Measurements from ENCODE around the gene ADAM10. TPM values are rescaled to one million over a fixed set of nuclear protein-coding genes. Genes with fewer than 3 reads are reported as not detected.

ADAM10 gene
- total RNA-seq, 1 donor from 2014 or later, result 232 TPM

GRCh38 chr15:58755956-58756355, 6.4 kb upstream of the ADAM10 start:
- peak; percentile 59 for DNase-seq

DNA sequence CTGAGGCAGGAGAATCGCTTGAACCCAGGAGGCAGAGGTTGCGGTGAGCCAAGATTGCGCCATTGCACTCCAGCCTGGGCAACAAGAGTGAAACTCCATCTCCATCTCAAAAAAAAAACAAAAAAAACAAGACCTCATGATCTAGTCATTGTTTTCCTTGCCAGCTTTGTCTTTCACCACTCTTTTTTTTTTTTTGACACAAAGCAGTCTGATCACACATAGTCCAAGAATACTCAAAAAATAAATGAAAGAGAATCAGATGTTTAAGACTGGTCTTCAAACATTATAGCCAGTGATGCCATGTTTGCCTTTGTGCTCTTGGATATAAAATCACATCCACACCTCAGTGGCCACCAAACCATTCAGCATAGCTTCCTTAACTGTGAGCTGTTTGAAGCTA, 5.8 kb upstream of the ADAM10 start:
- no peak for DNase-seq

DNA sequence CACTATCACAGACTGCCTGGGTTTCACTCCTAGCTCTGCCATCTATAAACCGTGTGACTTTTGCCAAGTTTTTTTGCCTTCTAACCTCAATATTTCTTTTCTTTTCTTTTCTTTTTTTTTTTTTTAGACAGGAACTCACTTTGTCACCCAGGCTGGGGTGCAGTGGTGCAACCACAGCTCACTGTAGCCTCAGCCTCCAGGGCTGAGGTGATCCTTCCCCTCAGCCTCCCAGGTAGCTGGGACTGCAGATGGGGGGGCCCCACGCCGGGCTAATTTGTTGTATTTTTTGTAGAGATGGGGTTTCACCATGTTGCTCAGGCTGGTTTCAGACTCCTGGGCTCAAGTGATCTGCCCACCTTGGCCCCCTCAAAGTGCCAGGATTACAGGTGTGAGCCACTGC, 3.2 kb upstream of the ADAM10 start:
- DNase-seq, result no peak

DNA sequence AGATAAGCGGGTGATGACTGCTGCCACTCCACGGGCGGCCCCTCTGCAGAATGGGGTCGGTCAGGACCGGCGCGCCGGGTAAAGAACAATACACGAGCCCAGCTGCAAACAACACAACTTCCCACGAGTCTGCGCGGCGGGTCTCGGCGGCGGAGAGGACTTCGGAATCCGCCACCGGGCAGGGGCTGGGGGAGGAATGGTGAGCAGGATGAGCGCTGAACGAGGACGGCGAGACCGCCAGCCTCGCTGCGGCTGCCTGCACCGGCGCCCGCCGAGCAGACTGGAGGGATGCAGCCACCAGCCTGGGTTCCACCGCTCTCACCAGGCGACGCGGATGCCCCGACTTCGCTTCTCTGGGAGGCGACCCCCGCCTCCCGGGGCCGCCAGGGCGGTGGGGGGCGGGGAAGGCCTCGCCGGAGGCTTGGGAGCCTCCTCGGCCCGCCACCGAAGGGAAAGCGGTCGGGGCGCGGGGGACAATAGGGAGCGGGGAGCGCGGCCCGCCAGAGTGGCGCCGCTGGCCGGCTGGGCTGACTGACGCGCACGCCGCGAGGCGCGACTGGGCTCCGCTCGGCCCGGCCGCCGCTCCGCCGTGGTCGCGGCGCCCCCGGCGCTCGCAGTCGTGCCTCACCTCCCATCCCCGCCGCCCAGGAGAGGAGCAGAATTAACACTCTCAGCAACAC, 515 bp downstream of the ADAM10 start:
- peak; percentile 71 for DNase-seq

DNA sequence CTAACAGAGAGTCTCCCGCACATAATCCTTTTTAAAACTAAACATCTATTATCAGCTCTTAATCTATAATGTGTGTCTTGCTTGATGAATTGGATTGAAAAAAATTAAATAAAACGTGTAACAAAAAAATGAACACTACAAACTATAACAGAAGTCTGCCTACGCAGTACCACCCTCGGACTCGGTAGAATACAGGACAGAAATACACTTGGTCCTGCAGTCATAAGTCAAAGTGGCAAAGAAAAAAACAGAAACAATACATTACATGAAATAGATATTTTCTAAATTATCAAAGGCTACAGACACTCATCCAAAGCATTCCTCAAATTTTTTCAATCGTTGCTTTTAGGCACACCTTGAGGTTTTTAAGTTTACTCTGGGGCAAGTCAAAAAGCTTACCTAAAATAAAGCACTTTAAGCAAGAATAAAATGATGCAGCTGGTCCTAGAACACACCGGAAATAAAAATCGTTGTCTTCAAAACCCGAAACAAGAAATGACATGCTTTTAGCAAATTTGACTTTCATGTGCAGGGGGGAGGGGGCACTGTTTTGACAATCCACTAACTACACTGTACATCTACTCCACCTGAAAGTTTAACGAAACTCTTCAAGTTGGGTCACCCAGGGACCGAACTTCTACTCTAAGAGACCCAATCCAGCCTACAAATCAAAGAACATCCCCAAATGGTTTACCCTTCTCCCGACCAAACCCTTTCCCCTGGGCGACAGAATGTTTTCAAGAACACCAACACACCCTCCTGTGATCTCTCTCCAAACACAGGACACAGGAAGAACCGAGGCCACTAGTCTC, 1.3 kb downstream of the ADAM10 start:
- DNase-seq, result peak; percentile 27

DNA sequence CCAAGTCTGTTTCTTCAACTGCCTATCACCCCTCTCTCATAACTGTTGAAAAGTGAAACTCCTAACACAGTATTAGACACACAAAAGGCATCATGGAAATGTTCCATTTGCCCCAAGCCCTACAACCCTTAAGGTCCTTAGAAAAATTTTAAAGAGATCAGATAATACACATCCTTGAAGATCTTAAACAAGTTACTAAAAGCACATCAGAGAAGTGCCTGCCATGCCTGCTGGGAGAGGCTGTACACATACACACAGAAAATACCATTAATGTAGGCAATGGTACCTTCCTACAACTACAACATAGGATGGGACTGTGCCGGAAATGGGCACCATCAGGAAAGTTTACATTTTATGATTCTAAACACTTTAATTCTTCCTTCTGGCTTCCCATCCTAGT, 3.3 kb downstream of the ADAM10 start:
- no peak for DNase-seq

- no peak for DNase-seq
These were observed 6.5 kb downstream of the ADAM10 start for GRCh38 chr15:58742819-58743502.

DNA sequence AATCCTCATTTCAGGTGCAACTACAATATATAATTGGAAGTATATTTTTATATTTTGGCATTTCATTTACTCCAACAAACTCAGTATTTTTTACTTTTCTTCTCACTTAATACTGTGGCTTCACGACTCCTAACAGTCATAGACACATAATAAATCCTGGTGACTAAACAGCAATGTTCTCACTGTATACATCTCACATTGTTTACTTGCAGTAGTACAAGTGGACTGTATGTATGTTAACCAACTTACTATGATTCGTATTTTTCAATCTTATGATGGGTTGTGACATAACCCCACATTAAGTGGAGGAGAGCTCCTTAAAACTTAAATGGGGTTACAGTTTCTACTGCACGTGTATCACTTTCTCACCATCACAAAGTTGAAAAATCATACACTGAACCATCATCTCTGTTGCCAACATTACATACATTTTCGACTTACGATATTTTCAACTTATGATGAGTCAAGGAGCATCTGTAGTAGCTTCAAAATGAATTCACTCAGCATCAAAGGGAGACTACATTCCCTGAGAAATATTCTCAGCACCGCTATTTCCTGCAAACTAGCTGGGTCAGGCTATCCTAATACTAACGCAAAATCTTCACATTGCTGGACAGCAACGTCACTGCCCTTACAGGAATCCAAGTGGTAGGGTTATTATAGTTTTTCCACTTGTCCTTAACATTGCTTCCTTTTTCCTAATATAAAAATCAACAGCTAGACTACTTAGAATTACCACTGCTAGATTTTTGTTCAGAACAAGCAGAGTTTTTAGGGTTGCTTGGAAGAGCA, 7.3 kb downstream of the ADAM10 start:
- DNase-seq, result peak; percentile 87

GRCh38 chr15:58741032-58741431, 8.5 kb downstream of the ADAM10 start:
- no peak for DNase-seq

DNA sequence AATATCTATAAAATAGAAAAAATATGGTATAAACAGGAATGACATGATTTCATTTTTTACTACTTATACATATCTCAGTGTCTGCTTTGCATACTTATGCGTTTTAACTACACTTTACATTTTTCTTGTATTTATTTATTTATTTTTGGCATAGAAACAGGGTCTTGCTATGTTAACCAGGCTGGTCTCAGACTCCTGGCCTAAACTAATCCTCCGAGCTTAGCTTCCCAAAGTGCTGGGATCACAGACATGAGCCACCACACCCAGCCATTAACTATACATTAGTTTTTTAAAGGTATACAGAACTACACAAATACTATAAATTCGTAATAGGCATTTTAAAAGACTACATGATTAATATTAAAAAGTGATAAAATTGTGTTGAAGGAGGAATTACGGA, 9.1 kb downstream of the ADAM10 start:
- DNase-seq, result no peak

- peak; percentile 65 for DNase-seq
These were observed 11.3 kb downstream of the ADAM10 start for GRCh38 chr15:58738046-58738707.

GRCh38 chr15:58737298-58737697, 12.2 kb downstream of the ADAM10 start:
- no peak for DNase-seq

DNA sequence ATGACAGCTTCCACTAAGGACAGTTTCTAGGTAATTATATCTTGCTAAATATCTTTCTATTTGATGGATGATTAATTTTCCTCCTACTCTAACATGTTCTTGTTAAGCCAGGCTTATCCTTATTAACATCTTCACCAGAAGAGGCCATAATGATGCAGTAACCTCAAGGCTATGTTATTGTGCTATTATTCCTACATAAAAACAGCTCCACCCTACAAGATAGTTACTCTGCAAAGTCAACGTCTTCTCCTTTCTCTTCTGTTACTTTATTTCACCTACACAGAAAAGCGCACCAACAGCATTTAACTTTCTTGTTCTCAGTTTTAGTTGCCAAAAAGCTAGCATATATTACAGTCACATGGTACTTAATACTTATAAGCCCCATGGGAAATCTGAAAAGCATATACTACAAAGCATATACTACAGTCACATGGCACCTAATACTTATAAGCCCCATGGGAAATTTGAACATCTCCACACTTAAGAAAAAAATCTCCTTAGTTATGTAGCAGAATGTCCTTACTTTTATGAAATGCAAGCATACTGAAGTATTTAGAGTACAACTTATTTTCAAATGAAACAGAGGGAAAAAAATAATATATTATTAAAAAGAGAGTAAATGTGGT, 13.4 kb downstream of the ADAM10 start:
- no peak for DNase-seq

DNA sequence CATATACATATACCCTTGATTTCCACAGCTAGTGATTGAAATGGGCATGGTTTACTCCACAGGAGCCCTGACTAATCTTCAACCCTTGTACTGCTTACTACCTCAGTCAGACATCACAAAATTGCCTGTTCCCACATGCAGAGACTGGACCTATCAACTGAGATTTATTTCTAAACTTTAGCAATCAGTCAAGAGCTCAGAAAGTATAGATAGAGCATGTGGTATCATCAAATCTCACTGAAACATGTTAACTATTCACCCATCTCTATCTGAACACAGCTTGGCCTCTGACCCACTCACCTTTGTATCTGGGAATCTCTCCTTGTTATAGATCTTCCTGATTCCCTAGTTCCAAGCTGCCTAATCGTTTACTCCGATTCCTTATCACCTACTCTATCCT, 14.6 kb downstream of the ADAM10 start:
- no peak for DNase-seq

- no peak for DNase-seq
These were observed 16.7 kb downstream of the ADAM10 start for GRCh38 chr15:58732625-58733363.

GRCh38 chr15:58731756-58732535, 17.6 kb downstream of the ADAM10 start:
- peak; percentile 44 for DNase-seq

DNA sequence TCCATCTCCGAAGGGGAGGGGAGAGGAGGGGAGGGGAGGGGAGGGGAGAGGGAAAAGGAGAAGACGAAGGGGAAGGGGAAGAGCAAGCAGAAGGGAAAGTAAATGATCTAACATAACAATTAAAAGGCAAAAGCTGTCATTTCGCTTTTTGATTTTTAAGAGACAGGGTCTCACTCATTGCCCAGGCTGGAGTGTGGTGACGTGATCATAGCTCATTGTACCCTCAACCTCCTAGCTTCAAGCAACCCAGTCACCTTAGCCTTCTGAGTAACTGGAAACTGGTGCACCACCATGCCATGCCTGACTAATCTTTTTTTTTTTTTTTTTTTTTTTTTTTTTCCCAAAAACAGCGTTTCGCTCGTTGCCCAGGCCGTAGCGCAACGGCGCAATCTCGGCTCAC, 22.6 kb downstream of the ADAM10 start:
- DNase-seq, result no peak

DNA sequence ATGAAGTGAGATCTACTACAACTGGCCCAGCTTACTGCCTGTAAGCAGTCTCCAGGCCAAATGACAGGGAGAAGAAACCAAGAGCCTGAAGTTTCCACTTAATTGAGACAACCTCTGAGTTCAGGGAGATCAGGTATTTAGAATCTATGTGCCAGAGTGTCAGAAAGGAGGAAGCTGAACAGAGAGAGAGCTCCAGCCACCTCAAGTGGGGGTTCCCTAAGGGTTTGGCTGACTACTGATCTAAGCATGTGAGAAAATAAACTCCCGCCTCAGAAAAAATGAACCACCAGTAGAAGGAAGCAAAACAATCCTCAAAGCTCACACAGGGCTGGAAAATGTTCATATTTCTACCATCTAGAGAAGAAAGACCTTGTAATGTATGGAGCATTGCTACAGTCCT, 25.0 kb downstream of the ADAM10 start:
- no peak for DNase-seq

- no peak for DNase-seq
These were observed 32.1 kb downstream of the ADAM10 start for GRCh38 chr15:58717357-58717756.

- no peak for DNase-seq
These were observed 33.5 kb downstream of the ADAM10 start for GRCh38 chr15:58716027-58716426.

Data from dermis blood vessel endothelial cell (primary cell).